GM23338 (cell line): ENCODE measurements around the gene MST1. TPM values are rescaled to one million over a fixed set of nuclear protein-coding genes. Genes with fewer than 3 reads are reported as not detected.

Source experiments
- ATAC-seq: fragments of 200-7000 bp; cut with Tn5 transposase; 3 replicates; pipeline ENCODE4 v1.9.1; 2020
- DNase-seq: peaks from one replicate; pipeline ENCODE4 v3.0.0-alpha.2; 2015; ENCODE audit warnings: low spot score
- H2AFZ ChIP-seq: fragments of 200-600 bp; sonication (generic); 2 replicates; pipeline ENCODE4 v1.8.0; 2016; ENCODE audit warnings: antibody characterized with exemption, mild to moderate bottlenecking, moderate library complexity
- H3F3A ChIP-seq: fragments of 200-600 bp; sonication (generic); replicated peaks from 2 replicates; pipeline ENCODE4 v1.8.0; 2017; ENCODE audit warnings: antibody characterized with exemption, mixed run types, low read depth
- H3K27ac ChIP-seq: fragments of 200-600 bp; sonication (generic); 2 replicates; pipeline ENCODE4 v1.6.1; 2016; ENCODE audit warnings: low read depth
- H3K27me3 ChIP-seq: fragments of 200-600 bp; sonication (generic); 2 replicates; pipeline ENCODE4 v1.8.0; 2016; ENCODE audit warnings: mild to moderate bottlenecking, mixed run types, moderate library complexity; ENCODE audit not compliant: insufficient read depth
- H3K36me3 ChIP-seq: fragments of 200-600 bp; sonication (generic); 2 replicates; pipeline ENCODE4 v1.8.0; 2016; ENCODE audit warnings: mild to moderate bottlenecking; ENCODE audit not compliant: insufficient read depth
- H3K4me1 ChIP-seq: fragments of 200-600 bp; sonication (generic); 2 replicates; pipeline ENCODE4 v1.8.0; 2016; ENCODE audit warnings: mild to moderate bottlenecking, moderate library complexity; ENCODE audit not compliant: insufficient read depth
- H3K4me2 ChIP-seq: fragments of 200-600 bp; sonication (generic); 2 replicates; pipeline ENCODE4 v1.7.1; 2017; ENCODE audit warnings: mixed run types
- H3K4me3 ChIP-seq: fragments of 200-600 bp; sonication (generic); 2 replicates; pipeline ENCODE4 v1.6.1; 2016; ENCODE audit warnings: mixed run types
- H3K79me2 ChIP-seq: fragments of 200-600 bp; sonication (generic); replicated peaks from 2 replicates; pipeline ENCODE4 v1.8.0; 2017; ENCODE audit warnings: mild to moderate bottlenecking; ENCODE audit not compliant: insufficient read depth
- H3K9me2 ChIP-seq: fragments of 200-600 bp; sonication (generic); 2 replicates; pipeline ENCODE4 v1.8.0; 2017; ENCODE audit not compliant: insufficient read depth
- H4K20me1 ChIP-seq: fragments of 200-600 bp; sonication (generic); replicated peaks from 2 replicates; pipeline ENCODE4 v1.8.0; 2017; ENCODE audit warnings: mild to moderate bottlenecking; ENCODE audit not compliant: insufficient read depth
- H3K27ac Mint-ChIP-seq: 2 replicates; pipeline ENCODE4 v1.8.0; 2020; ENCODE audit warnings: inconsistent platforms, mild to moderate bottlenecking, moderate library complexity, mixed read lengths
- H3K27me3 Mint-ChIP-seq: 3 replicates; pipeline ENCODE4 v1.8.0; 2022; ENCODE audit warnings: low read depth, mild to moderate bottlenecking, moderate library complexity, mixed read lengths, inconsistent platforms; ENCODE audit not compliant: insufficient read depth, poor library complexity
- H3K36me3 Mint-ChIP-seq: 3 replicates; pipeline ENCODE4 v1.8.0; 2021; ENCODE audit warnings: low read depth, mild to moderate bottlenecking, inconsistent platforms, moderate library complexity, mixed read lengths
- H3K4me1 Mint-ChIP-seq: 3 replicates; pipeline ENCODE4 v1.8.0; 2020; ENCODE audit warnings: mild to moderate bottlenecking, inconsistent platforms, mixed read lengths
- H3K4me3 Mint-ChIP-seq: 3 replicates; pipeline ENCODE4 v1.8.0; 2021; ENCODE audit warnings: moderate library complexity, mild to moderate bottlenecking, inconsistent platforms, mixed read lengths
- H3K9me3 Mint-ChIP-seq: 3 replicates; pipeline ENCODE4 v1.8.0; 2020; ENCODE audit warnings: moderate library complexity, mild to moderate bottlenecking, inconsistent platforms, mixed read lengths
- CREB1 ChIP-seq: fragments of 250-450 bp; sonication (Bioruptor Pico); IDR thresholded peaks from 2 replicates; pipeline ENCODE4 v1.5.0; 2020; ENCODE audit warnings: low read depth, mild to moderate bottlenecking, moderate library complexity
- EZH2phosphoT487 ChIP-seq: fragments of 200-600 bp; sonication (generic); IDR thresholded peaks from one replicate; pipeline ENCODE4 v1.8.1; 2018; ENCODE audit warnings: antibody characterized with exemption; ENCODE audit not compliant: unreplicated experiment
- NANOG ChIP-seq: IDR thresholded peaks from 2 replicates; pipeline ENCODE4 v1.6.1; 2016; ENCODE audit warnings: antibody characterized with exemption, borderline replicate concordance
- POLR2AphosphoS5 ChIP-seq: IDR thresholded peaks from 2 replicates; pipeline ENCODE4 v1.6.1; 2016; ENCODE audit warnings: antibody characterized with exemption, low read depth
- ZNF114 ChIP-seq: fragments of 250-450 bp; sonication (Bioruptor Pico); IDR thresholded peaks from 2 replicates; pipeline ENCODE4 v1.5.0; 2020; ENCODE audit warnings: mild to moderate bottlenecking, moderate library complexity
- polyA plus RNA-seq: library from polyadenylated mRNA; unstranded; fragments of >200 nt; fragmentation: Nextera tagmentation; extraction: Ambion mirVana; gene quantifications from 2 replicates; pipeline ENCODE4 v1.2.1, GENCODE V29; 2016
- total RNA-seq: library from RNA; depleted of rRNA; stranded (reverse); fragments of >200 nt; shearing (Covaris generic); gene quantifications from 2 replicates; pipeline ENCODE4 v1.2.3, GENCODE V29; 2014
- TF ChIP-seq, protein P1 (sequence below): IDR thresholded peaks from one replicate; pipeline ENCODE4 v1.6.1; 2018; ENCODE audit warnings: antibody characterized with exemption; ENCODE audit not compliant: unreplicated experiment

The MST1 gene
- total and polyA plus RNA-seq, 2 experiments from 2014 or later, result 5.9 to 11.1 TPM

DNA sequence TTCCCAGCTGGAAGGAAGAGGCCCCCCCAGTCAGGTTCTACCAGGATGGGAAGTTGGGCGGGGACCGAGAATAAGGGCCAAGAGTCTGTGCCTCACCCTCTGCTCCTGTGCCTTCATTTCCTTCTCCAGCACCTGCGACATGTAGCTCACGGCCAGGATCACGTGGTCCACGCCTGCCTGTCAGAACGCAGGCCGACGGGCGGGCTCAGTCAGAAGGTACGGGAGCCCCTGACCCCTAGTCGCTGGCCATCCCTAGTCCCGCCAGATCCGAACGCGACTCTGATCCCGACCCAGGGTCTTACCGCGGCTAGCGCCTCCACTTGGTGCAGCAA is 34.0 kb upstream of the MST1 start:
- H4K20me1 ChIP-seq, result peaks cover 7% of the 10 kb centered on the region; the same call in 1 of the 2 replicates
- Mint-ChIP-seq H3K4me1 (peaks cover 12% of the 10 kb centered on the region), H3K27ac (peak overlapping the region; percentile 95), H3K4me3 (peak overlapping the region; percentile 94), H3K27me3 (peaks cover 39% of the 10 kb centered on the region), H3K36me3 (peaks cover 31% of the 10 kb centered on the region), H3K9me3 (peaks cover 6% of the 10 kb centered on the region; the same call in 1 of the 3 replicates)
- no peaks in the 10 kb centered on the region; the same call in 1 of the 2 replicates for H3K4me1 ChIP-seq
- peak overlapping the region; percentile 98 for H3K4me2 ChIP-seq
- no peaks in the 10 kb centered on the region for H3K27me3 ChIP-seq
- peak overlapping the region; percentile 98 for H3K4me3 ChIP-seq
- H3K79me2 ChIP-seq, result no peaks in the 10 kb centered on the region; the same call in 1 of the 2 replicates
- peaks cover 22% of the 10 kb centered on the region for H3F3A ChIP-seq
- peak; percentile 69 for DNase-seq
- ATAC-seq, result peak; percentile 4
- TF ChIP-seq, protein P1, sequence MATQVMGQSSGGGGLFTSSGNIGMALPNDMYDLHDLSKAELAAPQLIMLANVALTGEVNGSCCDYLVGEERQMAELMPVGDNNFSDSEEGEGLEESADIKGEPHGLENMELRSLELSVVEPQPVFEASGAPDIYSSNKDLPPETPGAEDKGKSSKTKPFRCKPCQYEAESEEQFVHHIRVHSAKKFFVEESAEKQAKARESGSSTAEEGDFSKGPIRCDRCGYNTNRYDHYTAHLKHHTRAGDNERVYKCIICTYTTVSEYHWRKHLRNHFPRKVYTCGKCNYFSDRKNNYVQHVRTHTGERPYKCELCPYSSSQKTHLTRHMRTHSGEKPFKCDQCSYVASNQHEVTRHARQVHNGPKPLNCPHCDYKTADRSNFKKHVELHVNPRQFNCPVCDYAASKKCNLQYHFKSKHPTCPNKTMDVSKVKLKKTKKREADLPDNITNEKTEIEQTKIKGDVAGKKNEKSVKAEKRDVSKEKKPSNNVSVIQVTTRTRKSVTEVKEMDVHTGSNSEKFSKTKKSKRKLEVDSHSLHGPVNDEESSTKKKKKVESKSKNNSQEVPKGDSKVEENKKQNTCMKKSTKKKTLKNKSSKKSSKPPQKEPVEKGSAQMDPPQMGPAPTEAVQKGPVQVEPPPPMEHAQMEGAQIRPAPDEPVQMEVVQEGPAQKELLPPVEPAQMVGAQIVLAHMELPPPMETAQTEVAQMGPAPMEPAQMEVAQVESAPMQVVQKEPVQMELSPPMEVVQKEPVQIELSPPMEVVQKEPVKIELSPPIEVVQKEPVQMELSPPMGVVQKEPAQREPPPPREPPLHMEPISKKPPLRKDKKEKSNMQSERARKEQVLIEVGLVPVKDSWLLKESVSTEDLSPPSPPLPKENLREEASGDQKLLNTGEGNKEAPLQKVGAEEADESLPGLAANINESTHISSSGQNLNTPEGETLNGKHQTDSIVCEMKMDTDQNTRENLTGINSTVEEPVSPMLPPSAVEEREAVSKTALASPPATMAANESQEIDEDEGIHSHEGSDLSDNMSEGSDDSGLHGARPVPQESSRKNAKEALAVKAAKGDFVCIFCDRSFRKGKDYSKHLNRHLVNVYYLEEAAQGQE, result no peak
- TF ChIP-seq CREB1 (no peak), ZNF114 (no peak)
- no peaks in the 10 kb centered on the region for H3K9me2 ChIP-seq
- peak overlapping the region; percentile 88; the same call in 1 of the 2 replicates for H2AFZ ChIP-seq
- H3K27ac ChIP-seq, result peak overlapping the region; percentile 32; the same call in 1 of the 2 replicates
- peaks cover 5% of the 10 kb centered on the region; the same call in 1 of the 2 replicates for H3K36me3 ChIP-seq

DNA sequence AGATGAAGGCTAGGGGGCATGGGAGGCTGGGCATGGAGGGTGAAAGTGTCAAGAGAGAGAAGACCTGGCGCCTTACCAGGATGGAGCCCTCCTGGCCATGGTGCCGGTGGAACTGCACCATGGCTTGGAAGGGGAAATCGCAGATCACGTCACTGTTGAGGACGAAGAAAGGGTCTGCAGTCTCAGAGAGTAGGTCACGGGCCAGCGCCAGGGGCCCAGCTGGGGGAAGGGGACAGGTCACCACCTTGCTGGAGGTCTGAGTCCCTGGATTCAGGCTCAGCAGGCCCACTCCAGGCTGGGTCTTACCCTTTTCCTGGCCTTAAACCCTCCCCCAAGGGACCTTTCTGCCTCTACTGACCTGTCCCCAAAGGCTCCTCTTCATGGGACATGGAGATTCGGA is 33.6 kb upstream of the MST1 start:
- ATAC-seq (no peak), DNase-seq (no peak)
- Histone ChIP-seq H3K79me2 (no peaks in the 10 kb centered on the region; the same call in 1 of the 2 replicates), H4K20me1 (peaks cover 7% of the 10 kb centered on the region; the same call in 1 of the 2 replicates), H3F3A (peaks cover 20% of the 10 kb centered on the region), H3K4me1 (no peaks in the 10 kb centered on the region; the same call in 1 of the 2 replicates), H3K4me3 (peak overlapping the region; percentile 98), H3K27me3 (no peaks in the 10 kb centered on the region), H3K4me2 (peak overlapping the region; percentile 98), H3K36me3 (peaks cover 5% of the 10 kb centered on the region; the same call in 1 of the 2 replicates), H3K27ac (no peak overlapping the region), H3K9me2 (no peaks in the 10 kb centered on the region), H2AFZ (no peak overlapping the region)
- Mint-ChIP-seq H3K4me1 (peaks cover 16% of the 10 kb centered on the region), H3K27ac (peak overlapping the region; percentile 95), H3K36me3 (peaks cover 28% of the 10 kb centered on the region), H3K27me3 (peaks cover 39% of the 10 kb centered on the region), H3K4me3 (peak overlapping the region; percentile 94), H3K9me3 (peaks cover 6% of the 10 kb centered on the region; the same call in 1 of the 3 replicates)
- TF ChIP-seq, protein P1, result no peak
- TF ChIP-seq ZNF114 (no peak), POLR2AphosphoS5 (no peak), EZH2phosphoT487 (no peak), NANOG (no peak)
